UCSD-AML1 (cell line): ENCODE results near the gene CD248.

Source experiments
- DNase-seq: peaks from one replicate; lab custom pipeline; 2025; ENCODE audit not compliant: unreplicated experiment; lab: John Stamatoyannopoulos, UW

CD248 gene

GRCh38 chr11:66341502-66342126 is 24.8 kb upstream of the CD248 start:
- no peak for DNase-seq

GRCh38 chr11:66340596-66341501 is 24.0 kb upstream of the CD248 start:
- DNase-seq = no peak

GRCh38 chr11:66339686-66340483 is 23.0 kb upstream of the CD248 start:
- DNase-seq = no peak

GRCh38 chr11:66339162-66339675 is 22.4 kb upstream of the CD248 start:
- no peak for DNase-seq

- DNase-seq = no peak
Measured at GRCh38 chr11:66338276-66339161, 21.7 kb upstream of the CD248 start.

- no peak for DNase-seq
Measured at GRCh38 chr11:66337103-66337899, 20.5 kb upstream of the CD248 start.

- peak; percentile 60 for DNase-seq
Measured at GRCh38 chr11:66336234-66337102, 19.6 kb upstream of the CD248 start, which contains the start of gene RIN1. RIN1 (minus strand) TSS chr11:66336434; CDS start chr11:66336402, 32 bp downstream.

GRCh38 chr11:66335531-66336233 is 18.8 kb upstream of the CD248 start:
- peak; percentile 60 for DNase-seq

- DNase-seq = no peak
Measured at GRCh38 chr11:66334605-66335442, 18.0 kb upstream of the CD248 start.

- DNase-seq = no peak
Measured at GRCh38 chr11:66333896-66334604, 17.2 kb upstream of the CD248 start.

- DNase-seq = no peak
Measured at GRCh38 chr11:66333220-66333877, 16.5 kb upstream of the CD248 start.

- no peak for DNase-seq
Measured at GRCh38 chr11:66332371-66333219, 15.8 kb upstream of the CD248 start.

- DNase-seq = no peak
Measured at GRCh38 chr11:66331542-66332370, 14.9 kb upstream of the CD248 start.

- DNase-seq = no peak
Measured at GRCh38 chr11:66330931-66331330, 14.1 kb upstream of the CD248 start.
